NCI-H748 treated with DMSO at 0.1 percent for 48 hours (cell line): Measurements from ENCODE around the gene LARP1.

Source experiments
- DNase-seq: peaks from one replicate; lab custom pipeline; 2025; lab: John Stamatoyannopoulos, UW

The LARP1 gene

DNA sequence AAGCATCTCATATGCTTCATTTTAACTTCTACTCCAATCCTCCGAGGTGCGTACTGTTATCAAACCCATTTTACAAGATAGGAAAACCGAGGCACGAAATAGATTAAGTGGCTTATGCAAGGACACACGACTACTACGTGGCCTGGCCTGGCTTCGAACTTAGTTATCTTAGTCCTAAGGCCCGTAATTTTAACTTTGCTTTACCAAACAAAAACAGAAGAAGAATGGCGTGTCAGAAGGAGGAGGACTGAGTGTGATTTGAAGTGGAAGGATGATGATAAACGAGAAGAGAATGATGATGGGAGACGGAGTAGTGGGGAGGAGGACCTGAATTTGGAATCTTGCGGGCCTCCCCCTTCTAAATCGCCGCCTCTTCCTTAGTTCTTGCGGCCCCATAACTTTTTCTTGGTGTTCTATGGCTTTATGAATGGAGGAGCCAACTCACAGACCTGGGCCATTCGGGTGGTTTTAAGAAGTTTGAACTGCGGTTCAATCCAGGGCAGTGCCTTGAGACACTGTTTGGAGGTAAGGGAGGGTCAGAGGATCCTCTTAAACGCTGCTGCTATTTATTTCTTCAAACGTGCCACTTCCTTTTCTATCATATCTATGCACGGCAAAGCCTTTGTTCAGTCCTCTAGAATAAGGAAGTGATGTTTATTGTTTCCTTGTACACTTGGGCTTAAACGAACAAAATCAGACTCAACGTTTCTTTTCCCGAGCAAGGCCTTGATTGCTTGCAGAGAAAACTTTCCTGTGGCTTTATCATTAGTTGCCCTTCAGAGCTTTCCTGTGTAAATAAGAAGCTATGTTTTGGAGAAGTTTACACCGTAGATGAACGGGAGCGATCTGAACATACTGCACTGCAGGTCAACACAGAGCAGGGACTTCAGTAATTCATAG, 104.0 kb downstream of the LARP1 start:
- DNase-seq, result no peak

DNA sequence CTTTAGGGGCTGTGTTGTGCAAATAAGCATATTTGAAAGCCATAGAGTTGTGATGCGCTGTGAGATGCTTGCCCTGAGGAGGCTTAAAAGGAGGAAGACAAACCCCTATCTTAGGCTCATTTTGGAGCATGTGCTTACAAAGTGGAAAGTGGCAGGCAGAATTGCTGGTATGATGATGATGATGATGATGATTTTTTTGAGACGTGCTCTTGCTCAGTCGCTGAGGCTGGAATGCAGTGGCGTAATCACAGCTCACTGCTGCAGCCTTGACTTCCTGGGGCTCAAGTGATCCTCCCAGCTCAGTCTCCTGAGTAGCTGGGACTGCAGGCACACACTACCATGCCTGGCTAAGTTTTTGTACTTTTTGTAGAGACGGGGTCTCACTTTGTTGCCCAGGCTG, 104.9 kb downstream of the LARP1 start:
- no peak for DNase-seq

DNA sequence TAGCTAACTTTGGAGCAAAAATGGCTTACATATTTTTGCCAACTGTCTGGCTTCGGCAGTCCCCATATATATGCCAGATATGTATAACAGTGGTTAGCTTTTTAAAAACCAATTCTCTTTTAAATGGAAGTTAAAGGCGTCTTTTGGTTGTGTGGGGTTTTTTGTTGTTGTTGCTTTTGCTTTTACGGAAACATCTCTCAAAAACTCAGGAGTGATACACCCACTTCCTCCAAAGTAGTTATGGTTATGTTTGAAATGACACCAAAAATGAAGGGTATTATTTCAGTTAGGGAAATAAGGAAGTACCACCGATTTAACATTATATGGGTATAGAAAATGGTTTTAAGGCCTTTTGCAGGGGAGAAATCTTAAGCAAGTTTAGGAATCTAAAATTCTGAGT, 105.6 kb downstream of the LARP1 start:
- no peak for DNase-seq

DNA sequence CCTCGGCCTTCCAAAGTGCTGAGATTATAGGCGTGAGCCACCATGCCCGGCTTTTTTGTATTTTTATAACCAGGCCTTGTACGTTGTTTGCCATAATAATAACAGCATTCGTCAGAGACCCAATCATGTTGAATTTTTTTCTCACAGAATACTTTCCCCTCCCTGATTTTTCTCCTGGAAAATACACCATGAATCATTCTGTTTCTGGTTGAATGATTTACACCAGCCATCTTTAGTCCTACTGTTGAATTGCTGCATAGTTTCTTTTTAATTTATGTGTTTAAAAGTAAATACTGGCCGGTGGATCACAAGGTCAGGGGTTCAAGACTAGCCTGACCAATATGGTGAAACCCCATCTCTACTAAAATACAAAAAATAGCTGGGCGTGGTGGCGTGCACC, 106.8 kb downstream of the LARP1 start:
- no peak for DNase-seq

DNA sequence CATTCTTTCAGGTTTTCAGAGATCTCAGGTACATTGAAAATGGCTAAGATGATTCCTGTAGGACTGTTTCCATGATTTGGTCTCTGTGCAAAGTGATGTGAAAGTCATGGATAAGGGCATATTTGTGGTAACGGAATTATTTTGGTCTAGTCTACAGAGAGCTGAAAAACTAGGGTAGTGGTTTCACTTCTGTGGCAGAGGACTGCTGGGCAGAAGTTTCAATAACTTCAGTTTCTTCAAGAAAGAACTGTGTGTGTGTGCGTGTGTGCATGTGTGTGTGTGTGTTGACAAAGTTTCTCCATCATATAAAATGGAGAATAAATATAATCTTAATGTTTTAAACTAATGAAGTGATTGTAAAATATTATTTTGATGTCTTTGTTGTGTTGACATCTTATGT, 107.6 kb downstream of the LARP1 start:
- DNase-seq, result no peak

DNA sequence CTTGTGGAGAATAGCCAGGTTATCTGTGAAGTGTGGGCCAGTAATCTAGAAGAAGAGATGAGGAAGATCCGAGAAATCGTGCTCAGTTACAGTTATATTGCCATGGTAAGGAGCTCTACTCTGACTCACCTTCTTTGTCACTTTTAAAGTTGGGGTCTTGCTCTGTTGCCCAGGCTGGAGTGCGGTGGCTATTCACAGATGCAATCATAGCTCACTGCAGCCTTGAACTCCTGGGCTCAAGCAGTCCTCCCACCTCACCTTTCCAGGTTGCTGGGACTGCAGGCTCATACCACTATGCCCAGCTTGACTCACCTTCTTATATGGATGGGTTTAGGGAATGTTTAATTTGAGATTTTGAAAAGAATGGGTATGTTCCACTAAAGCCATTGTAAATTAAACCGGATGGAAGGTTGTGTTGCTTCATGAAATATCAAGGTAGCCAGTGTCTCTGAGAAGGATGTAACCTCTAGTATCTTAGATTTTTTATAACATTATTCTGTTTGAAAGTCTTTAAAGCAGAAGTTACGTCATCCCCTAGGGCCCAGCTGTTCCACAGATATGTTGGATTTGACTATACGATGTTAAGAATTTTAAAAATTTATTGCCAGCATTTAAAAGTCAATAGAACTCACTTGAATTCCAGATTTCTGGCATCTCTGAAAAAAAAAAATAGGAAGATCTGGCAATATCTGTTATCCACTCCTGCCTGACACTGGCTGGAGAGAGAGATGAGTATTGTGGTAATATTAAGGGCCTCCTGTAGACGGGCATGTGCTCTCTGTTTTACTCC, 108.3 kb downstream of the LARP1 start:
- no peak for DNase-seq

DNA sequence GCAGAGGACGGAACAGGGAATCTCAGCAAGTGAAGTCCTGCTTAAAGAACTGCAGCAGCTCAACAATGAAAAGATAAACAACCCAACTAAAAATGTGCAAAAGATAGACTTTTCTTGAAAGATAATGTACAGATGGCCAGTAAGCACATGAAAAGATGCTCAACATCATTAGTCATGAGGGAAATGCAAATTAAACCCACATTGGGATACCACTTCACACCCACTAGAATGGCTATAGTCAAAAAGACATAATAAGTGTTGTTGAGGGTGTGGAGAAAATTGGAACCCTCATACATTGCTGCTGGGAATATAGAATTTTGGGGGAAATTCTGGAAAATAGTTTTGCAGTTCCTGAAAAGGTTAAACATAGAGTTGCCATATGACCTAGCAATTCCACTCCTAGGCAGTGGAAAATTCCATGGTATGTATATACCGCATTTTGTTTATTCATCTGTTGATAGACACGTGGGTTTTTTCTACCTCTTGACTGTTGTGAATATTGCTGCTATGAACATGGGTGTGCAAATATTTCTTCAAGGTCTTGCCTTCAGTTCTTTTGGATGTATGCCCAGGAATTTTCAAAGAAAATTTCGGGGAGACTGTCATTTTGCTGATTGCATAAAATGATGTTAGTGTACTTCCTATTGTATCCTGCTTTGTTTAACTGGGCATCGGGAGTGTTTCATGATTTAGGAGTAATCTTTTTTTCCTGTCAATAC, 110.4 kb downstream of the LARP1 start:
- DNase-seq, result no peak

DNA sequence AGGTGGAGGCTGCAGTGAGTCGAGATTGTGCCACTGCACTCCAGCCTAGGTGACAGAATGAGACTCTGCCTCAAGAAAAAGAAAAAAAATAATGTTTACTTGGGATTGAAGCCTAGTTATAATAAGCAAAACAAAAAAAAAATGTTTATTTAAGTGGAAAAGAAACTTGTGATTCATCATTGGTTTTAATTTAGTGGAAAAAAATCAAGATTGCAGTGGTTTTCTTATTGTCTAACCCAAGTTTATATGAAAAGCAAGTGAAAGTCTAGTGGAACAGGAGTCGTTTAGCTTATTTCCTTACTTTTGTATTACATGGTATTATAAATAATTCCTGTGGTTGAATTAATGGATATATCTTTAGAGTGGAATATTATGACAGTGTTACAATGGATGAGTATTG, 111.7 kb downstream of the LARP1 start:
- no peak for DNase-seq
